ENCODE measurements around the gene MAPT. TPM values are rescaled to one million over a fixed set of nuclear protein-coding genes. Genes with fewer than 3 reads are reported as not detected.

Gene MAPT
- total RNA-seq, 1 donor from 2014 or later = 0.06 TPM

DNA sequence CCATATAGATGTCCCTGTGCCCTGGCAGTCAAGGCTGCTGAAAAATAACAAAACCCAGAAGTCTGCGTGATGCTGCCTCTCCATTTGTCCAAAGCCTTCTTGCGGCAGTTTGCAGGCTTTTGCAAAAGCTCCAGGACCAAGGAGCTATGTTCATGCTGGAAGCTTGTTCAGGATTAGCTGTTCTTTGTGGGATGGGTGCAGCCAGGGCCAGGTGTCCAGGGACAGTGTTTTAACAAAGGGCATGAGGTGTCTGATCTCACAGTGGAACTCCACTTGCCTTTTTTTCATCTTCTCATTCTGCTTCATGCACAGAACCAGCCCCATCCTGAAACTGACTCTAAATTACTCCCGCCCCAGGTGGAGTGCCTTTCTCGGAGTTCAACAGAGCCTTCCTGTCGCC lies 73.0 kb downstream of the MAPT start:
- no peak for DNase-seq (ENCODE audit: low read depth)
- TF ChIP-seq, protein P1, sequence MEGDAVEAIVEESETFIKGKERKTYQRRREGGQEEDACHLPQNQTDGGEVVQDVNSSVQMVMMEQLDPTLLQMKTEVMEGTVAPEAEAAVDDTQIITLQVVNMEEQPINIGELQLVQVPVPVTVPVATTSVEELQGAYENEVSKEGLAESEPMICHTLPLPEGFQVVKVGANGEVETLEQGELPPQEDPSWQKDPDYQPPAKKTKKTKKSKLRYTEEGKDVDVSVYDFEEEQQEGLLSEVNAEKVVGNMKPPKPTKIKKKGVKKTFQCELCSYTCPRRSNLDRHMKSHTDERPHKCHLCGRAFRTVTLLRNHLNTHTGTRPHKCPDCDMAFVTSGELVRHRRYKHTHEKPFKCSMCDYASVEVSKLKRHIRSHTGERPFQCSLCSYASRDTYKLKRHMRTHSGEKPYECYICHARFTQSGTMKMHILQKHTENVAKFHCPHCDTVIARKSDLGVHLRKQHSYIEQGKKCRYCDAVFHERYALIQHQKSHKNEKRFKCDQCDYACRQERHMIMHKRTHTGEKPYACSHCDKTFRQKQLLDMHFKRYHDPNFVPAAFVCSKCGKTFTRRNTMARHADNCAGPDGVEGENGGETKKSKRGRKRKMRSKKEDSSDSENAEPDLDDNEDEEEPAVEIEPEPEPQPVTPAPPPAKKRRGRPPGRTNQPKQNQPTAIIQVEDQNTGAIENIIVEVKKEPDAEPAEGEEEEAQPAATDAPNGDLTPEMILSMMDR (conservative IDR thresholded peaks at IDR 0.05; ENCODE audit: low read depth, low read length) = no peak
- no peak overlapping the region for H3K4me3 ChIP-seq (ENCODE audit: low read depth, low read length)

DNA sequence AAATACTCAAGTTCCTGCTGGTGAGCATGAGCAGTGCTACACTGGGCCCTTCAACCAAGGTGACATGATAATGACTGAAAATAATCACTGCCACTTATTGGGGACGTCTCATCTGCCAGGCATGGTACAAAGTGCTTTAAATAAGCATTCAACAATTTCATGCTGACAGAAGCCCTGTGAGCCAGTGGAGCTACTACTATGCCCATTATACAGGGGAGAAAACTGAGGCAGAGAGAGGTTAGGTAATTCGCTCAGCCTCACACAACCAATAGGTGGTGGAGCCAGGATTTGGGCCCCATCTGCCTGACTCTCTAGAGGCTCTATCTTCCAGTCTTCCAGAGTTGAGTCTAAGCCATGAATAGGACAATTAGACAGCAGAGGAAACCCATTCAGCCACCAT lies 74.4 kb downstream of the MAPT start:
- TF ChIP-seq, protein P1 (conservative IDR thresholded peaks at IDR 0.05; ENCODE audit: low read depth, low read length) = no peak
- DNase-seq (ENCODE audit: low read depth) = no peak
- no peak overlapping the region for H3K4me3 ChIP-seq (ENCODE audit: low read depth, low read length)

DNA sequence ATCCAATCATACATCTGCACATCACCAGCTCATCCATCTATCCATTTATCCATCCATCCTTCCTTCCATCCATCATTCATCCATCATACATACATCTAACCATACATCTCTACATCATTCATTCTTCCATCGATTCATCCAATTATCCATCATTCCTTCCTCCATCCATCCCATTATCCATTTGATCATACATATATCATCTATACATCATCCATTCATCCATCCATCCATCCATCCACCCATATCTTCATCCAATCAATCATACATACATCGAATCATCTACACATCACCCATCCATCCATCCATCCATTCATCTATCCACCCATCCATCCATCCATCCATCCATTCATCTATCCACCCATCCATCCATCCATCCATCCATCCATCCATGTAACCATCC lies 75.4 kb downstream of the MAPT start:
- no peak for DNase-seq (ENCODE audit: low read depth)
- no peak overlapping the region for H3K4me3 ChIP-seq (ENCODE audit: low read depth, low read length)
- TF ChIP-seq, protein P1 (conservative IDR thresholded peaks at IDR 0.05; ENCODE audit: low read depth, low read length) = no peak

DNA sequence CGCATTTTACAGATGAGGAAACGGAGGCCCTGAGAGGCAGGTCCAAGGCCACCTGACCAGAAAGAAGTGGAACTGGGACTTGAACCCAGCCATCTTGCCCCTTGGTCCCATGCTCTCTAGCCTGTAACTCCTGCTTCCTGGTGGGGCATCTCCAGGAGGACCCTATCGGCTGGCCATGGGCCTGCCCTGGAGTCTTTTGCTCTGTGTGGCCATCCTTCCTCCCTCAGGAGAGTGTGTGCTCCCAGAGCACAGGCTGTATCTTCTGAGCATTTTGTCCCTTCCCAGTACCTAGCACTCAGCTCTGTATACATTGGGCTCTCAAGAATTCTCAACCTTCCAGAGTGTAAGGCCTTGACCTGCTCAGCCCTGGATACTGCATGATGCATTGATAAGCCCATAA lies 76.3 kb downstream of the MAPT start:
- TF ChIP-seq, protein P1 (conservative IDR thresholded peaks at IDR 0.05; ENCODE audit: low read depth, low read length) = no peak
- no peak for DNase-seq (ENCODE audit: low read depth)
- H3K4me3 ChIP-seq (ENCODE audit: low read depth, low read length) = no peak overlapping the region

DNA sequence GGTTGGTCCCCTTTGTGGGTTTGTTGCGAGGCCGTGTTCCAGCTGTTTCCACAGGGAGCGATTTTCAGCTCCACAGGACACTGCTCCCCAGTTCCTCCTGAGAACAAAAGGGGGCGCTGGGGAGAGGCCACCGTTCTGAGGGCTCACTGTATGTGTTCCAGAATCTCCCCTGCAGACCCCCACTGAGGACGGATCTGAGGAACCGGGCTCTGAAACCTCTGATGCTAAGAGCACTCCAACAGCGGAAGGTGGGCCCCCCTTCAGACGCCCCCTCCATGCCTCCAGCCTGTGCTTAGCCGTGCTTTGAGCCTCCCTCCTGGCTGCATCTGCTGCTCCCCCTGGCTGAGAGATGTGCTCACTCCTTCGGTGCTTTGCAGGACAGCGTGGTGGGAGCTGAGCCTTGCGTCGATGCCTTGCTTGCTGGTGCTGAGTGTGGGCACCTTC lies 77.4 kb downstream of the MAPT start:
- no peak for DNase-seq (ENCODE audit: low read depth)
- TF ChIP-seq, protein P1 (conservative IDR thresholded peaks at IDR 0.05; ENCODE audit: low read depth, low read length) = no peak
- no peak overlapping the region for H3K4me3 ChIP-seq (ENCODE audit: low read depth, low read length)

DNA sequence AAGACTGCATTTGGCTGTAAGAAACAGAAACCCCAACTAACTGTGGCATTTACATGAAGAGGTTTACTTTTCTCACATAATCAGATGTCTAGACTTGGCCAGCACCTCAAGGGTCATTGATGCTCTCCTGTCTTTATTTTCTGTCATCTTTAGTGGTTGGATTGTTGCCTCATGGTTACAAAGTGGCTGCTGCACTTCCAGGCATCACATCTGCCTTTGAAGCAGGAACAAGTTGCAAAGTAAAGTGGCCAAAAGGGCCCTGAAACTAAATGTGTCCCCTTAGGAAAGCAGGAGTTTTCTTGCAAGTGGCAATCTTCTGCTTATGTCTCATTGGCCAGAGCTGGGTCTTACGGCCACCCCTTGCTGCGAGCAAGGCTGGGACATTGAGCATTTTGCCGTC lies 78.2 kb downstream of the MAPT start:
- TF ChIP-seq, protein P1 (conservative IDR thresholded peaks at IDR 0.05; ENCODE audit: low read depth, low read length) = no peak
- no peak overlapping the region for H3K4me3 ChIP-seq (ENCODE audit: low read depth, low read length)
- DNase-seq (ENCODE audit: low read depth) = no peak

DNA sequence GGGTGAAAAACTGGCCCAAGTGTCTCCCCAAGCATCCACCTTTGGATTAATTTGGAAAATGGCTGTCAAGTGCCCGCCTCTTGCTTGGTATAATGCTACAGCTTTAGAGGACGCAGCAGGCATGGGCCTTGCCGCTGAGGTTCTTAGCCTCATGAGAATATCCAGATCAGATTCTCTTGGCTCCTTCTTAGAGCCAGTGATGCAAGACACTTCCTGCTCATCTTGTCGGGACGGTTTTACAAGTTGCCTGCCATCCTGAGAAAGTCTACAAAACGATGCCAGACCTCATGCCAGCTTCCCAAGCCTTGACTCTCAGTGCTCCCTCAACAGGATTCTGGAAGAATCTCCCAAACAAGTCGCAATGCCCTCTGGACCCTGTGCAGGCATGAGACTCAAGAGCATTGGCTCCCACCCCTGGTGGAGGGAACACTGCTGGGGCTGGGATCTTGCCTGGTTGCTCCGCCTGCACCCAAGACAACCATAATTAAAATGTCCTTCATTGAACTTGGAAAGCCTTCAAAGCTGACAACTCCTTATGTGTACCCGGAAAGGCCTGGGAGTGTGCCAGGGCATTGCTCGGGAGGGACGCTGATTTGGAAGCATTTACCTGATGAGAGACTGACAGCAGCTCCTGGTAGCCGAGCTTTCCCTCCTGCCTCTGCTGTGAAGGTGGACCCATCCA lies 78.9 kb downstream of the MAPT start:
- no peak overlapping the region for H3K4me3 ChIP-seq (ENCODE audit: low read depth, low read length)
- DNase-seq (ENCODE audit: low read depth) = no peak
- TF ChIP-seq, protein P1 (conservative IDR thresholded peaks at IDR 0.05; ENCODE audit: low read depth, low read length) = no peak

All from epithelial cell of proximal tubule (primary cell).